ENCODE data around the gene FBXO44.

The FBXO44 gene

GRCh38 chr1:11659748-11660147, 5.1 kb downstream of the FBXO44 start:
- TF ChIP-seq ATF2 (tag by site-specific recombination; IDR thresholded peaks at IDR 0.05; ENCODE audit: low read depth), result no peak
- peak; percentile 63; the same call in 1 of the 2 replicates for TF ChIP-seq ZBTB49 (tag by site-specific recombination; IDR thresholded peaks at IDR 0.05; ENCODE audit: low read depth)
- POLR2A ChIA-PET, result no interaction called here
- Histone ChIP-seq H3K4me3 (ENCODE audit: low read depth, low read length) (no peak overlapping the region), H3K9me3 (ENCODE audit: control insufficient read depth, insufficient read depth, low read depth, low read length) (no peaks in the 10 kb centered on the region), H3K27ac (ENCODE audit: extremely low read depth, low read depth, low read length) (no peak overlapping the region), H3K4me1 (ENCODE audit: control insufficient read depth, insufficient read depth, low read length) (no peaks in the 10 kb centered on the region), H3K36me3 (ENCODE audit: control insufficient read depth in 2 of 2, insufficient read depth in 1 of 2, low read length in 2 of 2) (peaks cover 8 to 74% of the 10 kb centered on the region in 2 experiments; a peak in 2 of 3 replicates)
- CTCF ChIA-PET, result interaction anchor here (0.6 to 1.6 kb wide), 3 partner anchors 10 to 51 kb away, joined by 3 to 8 read pairs (median 3); no protein-coding TSS in a partner anchor

GRCh38 chr1:11661103-11661502, 6.4 kb downstream of the FBXO44 start:
- ChIA-PET CTCF (interaction anchor here (0.6 to 1.6 kb wide), 4 partner anchors 8 to 323 kb away, joined by 3 to 8 read pairs (median 4); no protein-coding TSS in a partner anchor), POLR2A (interaction anchor here (0.6 kb wide), 1 partner anchor 247 kb away, joined by 3 read pairs; no protein-coding TSS in a partner anchor)
- no peaks in the 10 kb centered on the region for H3K4me1 ChIP-seq (ENCODE audit: control insufficient read depth, insufficient read depth, low read length)
- no peaks in the 10 kb centered on the region for H3K9me3 ChIP-seq (ENCODE audit: control insufficient read depth, insufficient read depth, low read depth, low read length)
- TF ChIP-seq ZBTB20 (tag by site-specific recombination; IDR thresholded peaks at IDR 0.05), result no peak
- TF ChIP-seq ZNF76 (tag by site-specific recombination; IDR thresholded peaks at IDR 0.05; ENCODE audit: borderline replicate concordance, low read depth), result no peak
- no peak for TF ChIP-seq OVOL3 (tag by site-specific recombination; IDR thresholded peaks at IDR 0.05)
- TF ChIP-seq AEBP2 (tag by site-specific recombination; IDR thresholded peaks at IDR 0.05; ENCODE audit: borderline replicate concordance), result no peak
- TF ChIP-seq ZNF501 (tag by site-specific recombination; IDR thresholded peaks at IDR 0.05), result no peak
- TF ChIP-seq KLF10 (tag by site-specific recombination; IDR thresholded peaks at IDR 0.05), result no peak
- no peak for TF ChIP-seq SCRT1 (tag by site-specific recombination; IDR thresholded peaks at IDR 0.05; ENCODE audit: borderline replicate concordance)
- no peak for TF ChIP-seq YY1 (tag by site-specific recombination; IDR thresholded peaks at IDR 0.05)
- no peak for TF ChIP-seq ZNF354C (tag by site-specific recombination; IDR thresholded peaks at IDR 0.05; ENCODE audit: borderline replicate concordance, low read depth)
- TF ChIP-seq EGR2 (tag by site-specific recombination; IDR thresholded peaks at IDR 0.05; ENCODE audit: low read depth), result 0 out of 2 replicates have a peak, but pooled peaks have one; percentile 10
- TF ChIP-seq KLF17 (tag by site-specific recombination; IDR thresholded peaks at IDR 0.05), result peak; percentile 37; the same call in 1 of the 2 replicates
- TF ChIP-seq BCL6B (tag by site-specific recombination; IDR thresholded peaks at IDR 0.05), result no peak
- TF ChIP-seq PATZ1 (tag by site-specific recombination; IDR thresholded peaks at IDR 0.05), result peak; percentile 37; the same call in 1 of the 2 replicates
- H3K36me3 ChIP-seq (ENCODE audit: control insufficient read depth in 2 of 2, insufficient read depth in 1 of 2, low read length in 2 of 2), result peaks cover 8 to 69% of the 10 kb centered on the region in 2 experiments; a peak in 2 of 3 replicates
- no peak overlapping the region for H3K4me3 ChIP-seq (ENCODE audit: low read depth, low read length)
- no peak overlapping the region for H3K27ac ChIP-seq (ENCODE audit: extremely low read depth, low read depth, low read length)
